Measurements from ENCODE around the gene FAXDC2.

- TF ChIP-seq CTCF (optimal IDR thresholded peaks at IDR 0.05 in 1 of 3, IDR thresholded peaks at IDR 0.05 in 1 of 3, conservative IDR thresholded peaks at IDR 0.05 in 1 of 3; ENCODE audit: extremely low read depth in 1 of 3, insufficient read depth in 2 of 3, low read length in 3 of 3) (no peak), EZH2 (IDR thresholded peaks at IDR 0.05; ENCODE audit: low read length) (no peak)
These were observed 71.9 kb downstream of the FAXDC2 start for GRCh38 chr5:154778534-154778933.
